ENCODE measurements around the gene RALGDS.
A peak's percentile ranks its signal among the peaks of the same experiment; 100 is the strongest.

Gene RALGDS

GRCh38 chr9:133131506-133131905 is 10.5 kb upstream of the RALGDS start:
- DNase-seq (no peak), ATAC-seq (no peak)
- no peaks in the 10 kb centered on the region for H3K9me3 Mint-ChIP-seq
- peak overlapping the region; percentile 73 for H3K4me3 Mint-ChIP-seq
- H3K36me3 Mint-ChIP-seq (ENCODE audit: low read depth): peaks cover 9% of the 10 kb centered on the region
- peak overlapping the region; percentile 95 for H3K27ac Mint-ChIP-seq
- no peaks in the 10 kb centered on the region for H3K27me3 Mint-ChIP-seq
- H3K4me1 Mint-ChIP-seq: peaks cover 84% of the 10 kb centered on the region

GRCh38 chr9:133130685-133131244 is 9.7 kb upstream of the RALGDS start:
- Mint-ChIP-seq H3K9me3 (no peaks in the 10 kb centered on the region), H3K27me3 (no peaks in the 10 kb centered on the region), H3K4me3 (peak overlapping the region; percentile 73), H3K36me3 (ENCODE audit: low read depth) (peaks cover 5% of the 10 kb centered on the region), H3K27ac (peak overlapping the region; percentile 95), H3K4me1 (peaks cover 86% of the 10 kb centered on the region)
- DNase-seq (peak; percentile 51), ATAC-seq (peak; percentile 30)

- H3K9me3 Mint-ChIP-seq: no peaks in the 10 kb centered on the region
- H3K36me3 Mint-ChIP-seq (ENCODE audit: low read depth): peaks cover 4% of the 10 kb centered on the region
- peaks cover 84% of the 10 kb centered on the region for H3K4me1 Mint-ChIP-seq
- no peaks in the 10 kb centered on the region for H3K27me3 Mint-ChIP-seq
- DNase-seq (no peak), ATAC-seq (no peak)
- H3K4me3 Mint-ChIP-seq: peak overlapping the region; percentile 43
- peak overlapping the region; percentile 38 for H3K27ac Mint-ChIP-seq
These were observed 8.2 kb upstream of the RALGDS start for GRCh38 chr9:133129001-133129795.

- no peak for DNase-seq
- Mint-ChIP-seq H3K36me3 (ENCODE audit: low read depth) (peaks cover 4% of the 10 kb centered on the region), H3K4me3 (peak overlapping the region; percentile 63), H3K4me1 (peaks cover 80% of the 10 kb centered on the region), H3K27ac (peak overlapping the region; percentile 31), H3K9me3 (no peaks in the 10 kb centered on the region), H3K27me3 (no peaks in the 10 kb centered on the region)
- ATAC-seq: no peak
These were observed 7.1 kb upstream of the RALGDS start for GRCh38 chr9:133128152-133128551.

GRCh38 chr9:133127340-133127981 is 6.4 kb upstream of the RALGDS start:
- peak; percentile 55 for DNase-seq
- peak; percentile 45 for ATAC-seq
- H3K4me1 Mint-ChIP-seq: peaks cover 77% of the 10 kb centered on the region
- no peaks in the 10 kb centered on the region for H3K9me3 Mint-ChIP-seq
- H3K36me3 Mint-ChIP-seq (ENCODE audit: low read depth): peaks cover 4% of the 10 kb centered on the region
- no peak overlapping the region for H3K27ac Mint-ChIP-seq
- H3K27me3 Mint-ChIP-seq: no peaks in the 10 kb centered on the region
- H3K4me3 Mint-ChIP-seq: peak overlapping the region; percentile 63

GRCh38 chr9:133126697-133127339 is 5.8 kb upstream of the RALGDS start:
- peak overlapping the region; percentile 56 for H3K4me3 Mint-ChIP-seq
- DNase-seq (no peak), ATAC-seq (no peak)
- no peaks in the 10 kb centered on the region for H3K9me3 Mint-ChIP-seq
- peaks cover 76% of the 10 kb centered on the region for H3K4me1 Mint-ChIP-seq
- no peaks in the 10 kb centered on the region for H3K27me3 Mint-ChIP-seq
- peak overlapping the region; percentile 60 for H3K27ac Mint-ChIP-seq
- H3K36me3 Mint-ChIP-seq (ENCODE audit: low read depth): peaks cover 4% of the 10 kb centered on the region

GRCh38 chr9:133125941-133126696 is 5.1 kb upstream of the RALGDS start:
- peak; percentile 16 for ATAC-seq

GRCh38 chr9:133124907-133125275 is 3.9 kb upstream of the RALGDS start:
- ATAC-seq (no peak), DNase-seq (no peak)
- H3K4me3 Mint-ChIP-seq: no peak overlapping the region
- H3K27ac Mint-ChIP-seq: no peak overlapping the region
- H3K36me3 Mint-ChIP-seq (ENCODE audit: low read depth): peaks cover 2% of the 10 kb centered on the region
- peaks cover 71% of the 10 kb centered on the region for H3K4me1 Mint-ChIP-seq
- H3K9me3 Mint-ChIP-seq: no peaks in the 10 kb centered on the region
- H3K27me3 Mint-ChIP-seq: no peaks in the 10 kb centered on the region

More at GRCh38 chr9:133125941-133126696, 5.1 kb upstream of the RALGDS start:
- H3K36me3 Mint-ChIP-seq (ENCODE audit: low read depth): peaks cover 4% of the 10 kb centered on the region
- no peak for DNase-seq
- H3K9me3 Mint-ChIP-seq: no peaks in the 10 kb centered on the region
- H3K27ac Mint-ChIP-seq: peak overlapping the region; percentile 60
- H3K4me3 Mint-ChIP-seq: peak overlapping the region; percentile 56
- peaks cover 75% of the 10 kb centered on the region for H3K4me1 Mint-ChIP-seq
- H3K27me3 Mint-ChIP-seq: no peaks in the 10 kb centered on the region

GRCh38 chr9:133124123-133124906 is 3.3 kb upstream of the RALGDS start:
- Mint-ChIP-seq H3K4me1 (peaks cover 69% of the 10 kb centered on the region), H3K4me3 (no peak overlapping the region)
- no peak for DNase-seq

GRCh38 chr9:133122935-133123611 is 2.0 kb upstream of the RALGDS start:
- Mint-ChIP-seq H3K9me3 (no peaks in the 10 kb centered on the region), H3K27ac (peak overlapping the region; percentile 62), H3K4me3 (no peak overlapping the region), H3K36me3 (ENCODE audit: low read depth) (peaks cover 2% of the 10 kb centered on the region), H3K4me1 (peaks cover 69% of the 10 kb centered on the region), H3K27me3 (no peaks in the 10 kb centered on the region)
- DNase-seq (no peak), ATAC-seq (no peak)

More at GRCh38 chr9:133124123-133124906, 3.3 kb upstream of the RALGDS start:
- ATAC-seq: no peak
- H3K9me3 Mint-ChIP-seq: no peaks in the 10 kb centered on the region
- peaks cover 2% of the 10 kb centered on the region for H3K36me3 Mint-ChIP-seq (ENCODE audit: low read depth)
- H3K27ac Mint-ChIP-seq: no peak overlapping the region
- no peaks in the 10 kb centered on the region for H3K27me3 Mint-ChIP-seq

GRCh38 chr9:133122605-133122934 is 1.5 kb upstream of the RALGDS start:
- no peaks in the 10 kb centered on the region for H3K27me3 Mint-ChIP-seq
- no peaks in the 10 kb centered on the region for H3K9me3 Mint-ChIP-seq
- peaks cover 2% of the 10 kb centered on the region for H3K36me3 Mint-ChIP-seq (ENCODE audit: low read depth)
- no peak for ATAC-seq
- peaks cover 68% of the 10 kb centered on the region for H3K4me1 Mint-ChIP-seq
- peak overlapping the region; percentile 62 for H3K27ac Mint-ChIP-seq
- H3K4me3 Mint-ChIP-seq: no peak overlapping the region
- no peak for DNase-seq

GRCh38 chr9:133121915-133122550 is 993 bp upstream of the RALGDS start:
- Mint-ChIP-seq H3K27me3 (no peaks in the 10 kb centered on the region), H3K27ac (peak overlapping the region; percentile 84), H3K4me1 (peaks cover 68% of the 10 kb centered on the region), H3K9me3 (no peaks in the 10 kb centered on the region), H3K4me3 (peak overlapping the region; percentile 57), H3K36me3 (ENCODE audit: low read depth) (peaks cover 2% of the 10 kb centered on the region)
- ATAC-seq (no peak), DNase-seq (no peak)

All from activated naive CD8-positive, alpha-beta T cell treated with anti-CD3 and anti-CD28 coated beads, Interleukin-2, amount 50 U/mL, for 24 hours (primary cell).